AG09319 (cell line): Measurements from ENCODE around the gene FZD10.

ENCODE experiments used
- DNase-seq: peaks from one replicate; pipeline ENCODE4 v3.0.0-alpha.2; 2010; ENCODE audit warnings: low read depth; ENCODE audit errors: extremely low read depth
- TF ChIP-seq, protein P1 (sequence below): IDR thresholded peaks from 2 replicates; pipeline ENCODE4 v1.5.1; 2011; ENCODE audit warnings: low read depth, mild to moderate bottlenecking, inconsistent platforms, low read length, moderate library complexity

FZD10 gene

GRCh38 chr12:130166306-130166705, 4.0 kb downstream of the FZD10 start:
- TF ChIP-seq, protein P1, sequence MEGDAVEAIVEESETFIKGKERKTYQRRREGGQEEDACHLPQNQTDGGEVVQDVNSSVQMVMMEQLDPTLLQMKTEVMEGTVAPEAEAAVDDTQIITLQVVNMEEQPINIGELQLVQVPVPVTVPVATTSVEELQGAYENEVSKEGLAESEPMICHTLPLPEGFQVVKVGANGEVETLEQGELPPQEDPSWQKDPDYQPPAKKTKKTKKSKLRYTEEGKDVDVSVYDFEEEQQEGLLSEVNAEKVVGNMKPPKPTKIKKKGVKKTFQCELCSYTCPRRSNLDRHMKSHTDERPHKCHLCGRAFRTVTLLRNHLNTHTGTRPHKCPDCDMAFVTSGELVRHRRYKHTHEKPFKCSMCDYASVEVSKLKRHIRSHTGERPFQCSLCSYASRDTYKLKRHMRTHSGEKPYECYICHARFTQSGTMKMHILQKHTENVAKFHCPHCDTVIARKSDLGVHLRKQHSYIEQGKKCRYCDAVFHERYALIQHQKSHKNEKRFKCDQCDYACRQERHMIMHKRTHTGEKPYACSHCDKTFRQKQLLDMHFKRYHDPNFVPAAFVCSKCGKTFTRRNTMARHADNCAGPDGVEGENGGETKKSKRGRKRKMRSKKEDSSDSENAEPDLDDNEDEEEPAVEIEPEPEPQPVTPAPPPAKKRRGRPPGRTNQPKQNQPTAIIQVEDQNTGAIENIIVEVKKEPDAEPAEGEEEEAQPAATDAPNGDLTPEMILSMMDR, result no peak
- no peak for DNase-seq

DNA sequence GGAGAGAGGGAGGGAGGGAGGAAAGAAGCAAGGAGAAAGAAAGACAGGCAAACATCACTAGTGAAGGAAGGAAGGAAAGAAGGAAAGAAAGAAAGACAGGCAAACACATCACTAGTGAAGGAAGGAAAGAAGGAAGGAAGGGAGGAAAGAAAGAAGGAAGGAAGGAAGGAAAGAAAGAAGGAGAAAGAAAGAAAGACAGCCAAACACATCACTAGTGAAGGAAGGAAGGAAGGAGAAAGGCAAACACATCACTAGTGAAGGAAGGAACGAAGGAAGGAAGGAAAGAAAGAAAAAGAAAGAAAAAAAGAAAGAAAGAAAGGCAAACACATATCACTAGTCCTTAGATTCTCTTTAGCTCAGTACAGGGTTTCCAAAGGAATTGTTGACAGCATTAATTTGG, 5.3 kb downstream of the FZD10 start:
- DNase-seq, result no peak
- TF ChIP-seq, protein P1, result no peak

GRCh38 chr12:130169256-130169655, 7.0 kb downstream of the FZD10 start:
- TF ChIP-seq, protein P1, result no peak
- no peak for DNase-seq

DNA sequence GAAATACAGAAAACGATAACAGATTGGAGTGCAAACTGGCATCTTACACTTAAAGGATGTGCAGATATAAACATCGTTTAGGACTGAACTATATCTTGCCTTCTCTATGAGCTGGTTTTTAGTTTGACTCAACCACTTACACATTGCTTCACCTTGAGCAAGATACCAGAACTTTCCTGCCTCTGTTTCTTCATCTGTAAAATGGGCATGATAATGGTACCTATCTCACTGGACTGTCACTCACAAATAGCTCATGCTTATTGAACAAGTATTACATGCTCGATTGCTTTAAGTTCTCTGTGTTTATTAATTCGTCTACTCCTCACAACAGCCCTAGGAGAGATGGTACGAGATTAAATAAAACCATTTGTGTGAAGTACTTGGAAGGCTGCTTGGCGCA, 7.7 kb downstream of the FZD10 start:
- TF ChIP-seq, protein P1, result no peak

GRCh38 chr12:130170611-130171010, 8.3 kb downstream of the FZD10 start:
- TF ChIP-seq, protein P1, result no peak
- DNase-seq, result no peak

More for the DNA sequence above, 7.7 kb downstream of the FZD10 start:
- DNase-seq, result no peak

GRCh38 chr12:130177635-130178242, 15.5 kb downstream of the FZD10 start:
- TF ChIP-seq, protein P1, result no peak
- DNase-seq, result no peak

GRCh38 chr12:130178282-130178681, 16.0 kb downstream of the FZD10 start:
- DNase-seq, result no peak
- TF ChIP-seq, protein P1, result no peak
